Endometrium (tissue), 2 donors: ENCODE measurements around the gene CTPS1.

Experiments used
- FAIRE-seq: peaks from 2 replicates; lab custom pipeline; 2012; peaks lifted over from hg19 to GRCh38; lab: Jason Lieb, UNC
- donor health status: control.
- donor health status: control.

Gene CTPS1

GRCh38 chr1:40979241-40980067 lies at the start of gene CTPS1:
Gene CTPS1, plus strand, starts transcription at chr1:40979696. Its CDS starts 3,595 bp downstream, at chr1:40983291.
- FAIRE-seq = no peak

- FAIRE-seq = no peak
Measured at GRCh38 chr1:40930174-40930964, 49.1 kb upstream of the CTPS1 start.

- no peak for FAIRE-seq
Measured at GRCh38 chr1:40931601-40932000, 47.9 kb upstream of the CTPS1 start.

GRCh38 chr1:40932006-40932405 lies 47.5 kb upstream of the CTPS1 start:
- FAIRE-seq = no peak

- no peak for FAIRE-seq
Measured at GRCh38 chr1:40936931-40937339, 42.6 kb upstream of the CTPS1 start.

- no peak for FAIRE-seq
Measured at GRCh38 chr1:40938393-40938792, 41.1 kb upstream of the CTPS1 start.

GRCh38 chr1:40939320-40940059 lies 40.0 kb upstream of the CTPS1 start:
- FAIRE-seq = no peak

GRCh38 chr1:40944326-40944725 lies 35.2 kb upstream of the CTPS1 start:
- no peak for FAIRE-seq

GRCh38 chr1:40944841-40945430 lies 34.6 kb upstream of the CTPS1 start:
- FAIRE-seq = no peak

GRCh38 chr1:40945491-40945973 lies 34.0 kb upstream of the CTPS1 start:
- no peak for FAIRE-seq

- no peak for FAIRE-seq
Measured at GRCh38 chr1:40948741-40949443, 30.6 kb upstream of the CTPS1 start.

- FAIRE-seq = no peak
Measured at GRCh38 chr1:40949563-40949962, 29.9 kb upstream of the CTPS1 start.

- no peak for FAIRE-seq
Measured at GRCh38 chr1:40951943-40952743, 27.4 kb upstream of the CTPS1 start.

GRCh38 chr1:40952744-40953315 lies 26.7 kb upstream of the CTPS1 start:
- FAIRE-seq = no peak

GRCh38 chr1:40954626-40955025 lies 24.9 kb upstream of the CTPS1 start:
- no peak for FAIRE-seq

- no peak for FAIRE-seq
Measured at GRCh38 chr1:40955266-40955665, 24.2 kb upstream of the CTPS1 start.

GRCh38 chr1:40956407-40956806 lies 23.1 kb upstream of the CTPS1 start:
- FAIRE-seq = no peak

- FAIRE-seq = no peak
Measured at GRCh38 chr1:40958210-40958609, 21.3 kb upstream of the CTPS1 start.

GRCh38 chr1:40965531-40965930 lies 14.0 kb upstream of the CTPS1 start:
- FAIRE-seq = no peak

- no peak for FAIRE-seq
Measured at GRCh38 chr1:40966417-40966816, 13.1 kb upstream of the CTPS1 start.
